ENCODE data around the gene SYT6. TPM values are rescaled to one million over a fixed set of nuclear protein-coding genes. Genes with fewer than 3 reads are reported as not detected.

SYT6 gene
- total RNA-seq, 1 donor from 2014 or later = not detected

GRCh38 chr1:114156538-114157274, 3.0 kb upstream of the SYT6 start:
- DNase-seq (no peak), ATAC-seq (ENCODE audit: poor library complexity) (no peak)
- intact Hi-C loops (cut with DNase I) = no loop called here

- DNase-seq = no peak
- intact Hi-C loops (cut with DNase I) = no loop called here
- ATAC-seq (ENCODE audit: poor library complexity) = no peak
Measured at GRCh38 chr1:114155706-114156105, 2.0 kb upstream of the SYT6 start.

GRCh38 chr1:114154963-114155322, 1.3 kb upstream of the SYT6 start:
- intact Hi-C loops (cut with DNase I) = no loop called here
- DNase-seq = no peak
- ATAC-seq (ENCODE audit: poor library complexity) = no peak

GRCh38 chr1:114154146-114154962, 685 bp upstream of the SYT6 start:
- ATAC-seq (ENCODE audit: poor library complexity) = no peak

GRCh38 chr1:114152508-114153260, 985 bp downstream of the SYT6 start:
- peak; percentile 62 for DNase-seq
- intact Hi-C loops (cut with DNase I) = no loop called here

More at GRCh38 chr1:114154146-114154962, 685 bp upstream of the SYT6 start:
- DNase-seq = no peak
- intact Hi-C loops (cut with DNase I) = no loop called here

GRCh38 chr1:114152089-114152507, 1.6 kb downstream of the SYT6 start:
- DNase-seq (no peak), ATAC-seq (ENCODE audit: poor library complexity) (no peak)
- intact Hi-C loops (cut with DNase I) = no loop called here

More at GRCh38 chr1:114152508-114153260, 985 bp downstream of the SYT6 start:
- ATAC-seq (ENCODE audit: poor library complexity) = peak; percentile 86

- no peak for ATAC-seq (ENCODE audit: poor library complexity)
- no peak for DNase-seq
- intact Hi-C loops (cut with DNase I) = no loop called here
Measured at GRCh38 chr1:114150016-114150415, 3.7 kb downstream of the SYT6 start.

- ATAC-seq (ENCODE audit: poor library complexity) = no peak
- intact Hi-C loops (cut with DNase I) = no loop called here
- DNase-seq = no peak
Measured at GRCh38 chr1:114149211-114149610, 4.5 kb downstream of the SYT6 start.

- intact Hi-C loops (cut with DNase I) = no loop called here
- ATAC-seq (ENCODE audit: poor library complexity) (no peak), DNase-seq (no peak)
Measured at GRCh38 chr1:114145504-114146151, 8.0 kb downstream of the SYT6 start.

GRCh38 chr1:114144016-114144415, 9.7 kb downstream of the SYT6 start:
- ATAC-seq (ENCODE audit: poor library complexity) (no peak), DNase-seq (no peak)
- intact Hi-C loops (cut with DNase I) = no loop called here

- no peak for ATAC-seq (ENCODE audit: poor library complexity)
- DNase-seq = no peak
- intact Hi-C loops (cut with DNase I) = no loop called here
Measured at GRCh38 chr1:114139540-114139939, 14.1 kb downstream of the SYT6 start.

- DNase-seq (no peak), ATAC-seq (ENCODE audit: poor library complexity) (no peak)
- intact Hi-C loops (cut with DNase I) = no loop called here
Measured at GRCh38 chr1:114137497-114137896, 16.2 kb downstream of the SYT6 start.

- no peak for DNase-seq
- intact Hi-C loops (cut with DNase I) = no loop called here
- ATAC-seq (ENCODE audit: poor library complexity) = no peak
Measured at GRCh38 chr1:114135786-114136185, 17.9 kb downstream of the SYT6 start.

GRCh38 chr1:114134518-114134917, 19.2 kb downstream of the SYT6 start:
- DNase-seq (no peak), ATAC-seq (ENCODE audit: poor library complexity) (no peak)
- intact Hi-C loops (cut with DNase I) = no loop called here

- intact Hi-C loops (cut with DNase I) = no loop called here
- DNase-seq = no peak
- ATAC-seq (ENCODE audit: poor library complexity) = no peak
Measured at GRCh38 chr1:114133129-114133528, 20.5 kb downstream of the SYT6 start.

- ATAC-seq (ENCODE audit: poor library complexity) = no peak
- no peak for DNase-seq
- intact Hi-C loops (cut with DNase I) = no loop called here
Measured at GRCh38 chr1:114131526-114132220, 22.0 kb downstream of the SYT6 start.

- intact Hi-C loops (cut with DNase I) = no loop called here
- ATAC-seq (ENCODE audit: poor library complexity) = no peak
- no peak for DNase-seq
Measured at GRCh38 chr1:114130846-114131525, 22.7 kb downstream of the SYT6 start.

- intact Hi-C loops (cut with DNase I) = no loop called here
- ATAC-seq (ENCODE audit: poor library complexity) = no peak
Measured at GRCh38 chr1:114130213-114130612, 23.5 kb downstream of the SYT6 start.

More at GRCh38 chr1:114130213-114130612, 23.5 kb downstream of the SYT6 start:
- no peak for DNase-seq

All from Right ventricle myocardium superior (tissue), 1 donor.